Calu3 (cell line): ENCODE measurements around the gene FZD4. TPM values are rescaled to one million over a fixed set of nuclear protein-coding genes. Genes with fewer than 3 reads are reported as not detected.
"Not testable (repeated sequence)": the region's sequence is repeated elsewhere in the genome, so short reads cannot be mapped to it uniquely, and the experiment has no call there.

ENCODE experiments used
- Bru-seq: library from RNA; stranded (reverse); fragments of 400-500 nt; gene quantifications from one replicate; lab custom pipeline; 2021; lab: Mats Ljungman, UMichigan
- BruChase-seq, 2 experiments: library from RNA; stranded (reverse); fragments of 400-500 nt; gene quantifications; one replicate each; lab custom pipeline; 2021; lab: Mats Ljungman, UMichigan
- BruUV-seq: library from RNA; stranded (reverse); fragments of 400-500 nt; replicated peaks from 2 replicates; lab custom pipeline; 2021; lab: Mats Ljungman, UMichigan
- CTCF ChIA-PET: fragments of 300-600 bp; sonication (Branson Sonifier 250); formaldehyde crosslinking; loops from one replicate; lab custom pipeline; 2022; ENCODE audit warnings: antibody characterized with exemption; lab: Charles Lee
- DNase-seq: peaks from one replicate; pipeline ENCODE4 v3.0.0; 2022
- H3K27ac Mint-ChIP-seq: one replicate; pipeline ENCODE4 v1.8.0; 2022; ENCODE audit warnings: mixed read lengths; ENCODE audit not compliant: unreplicated experiment
- H3K27me3 Mint-ChIP-seq: one replicate; pipeline ENCODE4 v1.8.0; 2022; ENCODE audit warnings: mixed read lengths; ENCODE audit not compliant: unreplicated experiment
- H3K36me3 Mint-ChIP-seq: one replicate; pipeline ENCODE4 v1.8.0; 2022; ENCODE audit warnings: mild to moderate bottlenecking, moderate library complexity, mixed read lengths; ENCODE audit not compliant: insufficient read depth, unreplicated experiment
- H3K4me1 Mint-ChIP-seq: one replicate; pipeline ENCODE4 v1.8.0; 2022; ENCODE audit warnings: mild to moderate bottlenecking, low read depth, mixed read lengths; ENCODE audit not compliant: unreplicated experiment
- H3K4me3 Mint-ChIP-seq: one replicate; pipeline ENCODE4 v1.8.0; 2022; ENCODE audit warnings: mild to moderate bottlenecking, low read depth, moderate library complexity, mixed read lengths; ENCODE audit not compliant: unreplicated experiment
- H3K9me3 Mint-ChIP-seq: one replicate; pipeline ENCODE4 v1.8.0; 2022; ENCODE audit warnings: low read depth, mixed read lengths; ENCODE audit not compliant: unreplicated experiment
- CTCF ChIP-seq: fragments of 200-600 bp; IDR thresholded peaks from one replicate; pipeline ENCODE4 v1.8.0; 2022; ENCODE audit warnings: antibody characterized with exemption; ENCODE audit not compliant: unreplicated experiment
- intact Hi-C: fragments of 100-400 bp; cut with micrococcal nuclease; formaldehyde crosslinking; loops from one replicate; pipeline ENCODE4 v1.10.0; 2022; ENCODE audit not compliant: unreplicated experiment
- long read RNA-seq: library from polyadenylated mRNA; stranded (forward); transcript quantifications from one replicate; pipeline ENCODE4 v2.0.0, GENCODE V29; 2022
- total RNA-seq: library from RNA; stranded (reverse); gene quantifications from 2 replicates; pipeline ENCODE4 v1.2.3, GENCODE V29; 2022

The FZD4 gene
- total RNA-seq (2.5 and 2.7 TPM in 2 replicates), Bru-seq, nascent RNA (percentile 47 among the genes with signal in this experiment), BruChase-seq, experiment 1, labeled RNA remaining after a 6-hour chase (percentile 66 among the genes with signal in this experiment), BruChase-seq, experiment 2, labeled RNA remaining after a 2-hour chase (percentile 61 among the genes with signal in this experiment)
- long read RNA-seq, full-length matches to known transcripts: 2 of 4 reads
- long read RNA-seq, partial matches to known transcripts: 0 of 4 reads
- long read RNA-seq, other reads (novel, unspliced or antisense): 2 of 4 reads

- no peaks in the 10 kb centered on the region for H3K9me3 Mint-ChIP-seq
- no peak for TF ChIP-seq CTCF
- intact Hi-C loops: no loop called here
- no TSS peak for BruUV-seq
- peak within 1 kb of the TSS; percentile 78 for H3K27ac Mint-ChIP-seq
- peak; percentile 89 for DNase-seq
- H3K27me3 Mint-ChIP-seq: no peaks in the 10 kb centered on the region
- H3K36me3 Mint-ChIP-seq: peaks cover 23% of the 10 kb centered on the region
- peak within 1 kb of the TSS; percentile 85 for H3K4me3 Mint-ChIP-seq
- CTCF ChIA-PET: no interaction called here
- H3K4me1 Mint-ChIP-seq: peaks cover 14% of the 10 kb centered on the region
Measured at GRCh38 chr11:86955361-86956120, at the start of gene FZD4. Gene FZD4, minus strand, starts transcription at chr11:86955395. Its CDS starts 310 bp downstream, at chr11:86955085.

DNA sequence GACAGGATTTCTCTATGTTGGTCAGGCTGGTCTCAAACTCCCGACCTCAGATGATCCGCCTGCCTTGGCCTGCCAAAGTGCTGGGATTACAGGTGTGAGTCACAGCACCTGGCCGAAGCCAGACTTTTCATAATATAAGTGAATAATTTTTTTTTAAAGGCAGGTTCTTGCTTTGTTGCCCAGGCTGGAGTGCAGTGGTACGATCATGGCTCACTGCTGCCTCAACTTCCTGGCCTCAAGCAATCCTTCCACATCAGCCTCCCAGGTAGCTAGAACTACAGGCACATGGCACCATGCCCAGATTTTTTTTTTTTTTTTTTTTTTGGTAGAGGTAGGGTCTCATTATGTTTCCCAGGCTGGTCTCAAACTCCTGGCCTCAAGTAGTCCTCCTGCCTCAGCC is 49.1 kb upstream of the FZD4 start:
- DNase-seq, H3K27ac Mint-ChIP-seq, CTCF ChIA-PET, H3K9me3 Mint-ChIP-seq, BruUV-seq, H3K27me3 Mint-ChIP-seq, H3K4me3 Mint-ChIP-seq, intact Hi-C loops, H3K36me3 Mint-ChIP-seq: not testable (repeated sequence)
- peaks cover 14% of the 10 kb centered on the region for H3K4me1 Mint-ChIP-seq

- TF ChIP-seq CTCF: no peak
- intact Hi-C loops: no loop called here
- peaks cover 16% of the 10 kb centered on the region for H3K4me1 Mint-ChIP-seq
- H3K27ac Mint-ChIP-seq: no peak overlapping the region
- no peak overlapping the region for H3K4me3 Mint-ChIP-seq
- H3K27me3 Mint-ChIP-seq: no peaks in the 10 kb centered on the region
- BruUV-seq: no TSS peak
- CTCF ChIA-PET: no interaction called here
- no peak for DNase-seq
- H3K9me3 Mint-ChIP-seq: no peaks in the 10 kb centered on the region
- no peaks in the 10 kb centered on the region for H3K36me3 Mint-ChIP-seq
Measured at GRCh38 chr11:87002918-87003317, 47.7 kb upstream of the FZD4 start.

DNA sequence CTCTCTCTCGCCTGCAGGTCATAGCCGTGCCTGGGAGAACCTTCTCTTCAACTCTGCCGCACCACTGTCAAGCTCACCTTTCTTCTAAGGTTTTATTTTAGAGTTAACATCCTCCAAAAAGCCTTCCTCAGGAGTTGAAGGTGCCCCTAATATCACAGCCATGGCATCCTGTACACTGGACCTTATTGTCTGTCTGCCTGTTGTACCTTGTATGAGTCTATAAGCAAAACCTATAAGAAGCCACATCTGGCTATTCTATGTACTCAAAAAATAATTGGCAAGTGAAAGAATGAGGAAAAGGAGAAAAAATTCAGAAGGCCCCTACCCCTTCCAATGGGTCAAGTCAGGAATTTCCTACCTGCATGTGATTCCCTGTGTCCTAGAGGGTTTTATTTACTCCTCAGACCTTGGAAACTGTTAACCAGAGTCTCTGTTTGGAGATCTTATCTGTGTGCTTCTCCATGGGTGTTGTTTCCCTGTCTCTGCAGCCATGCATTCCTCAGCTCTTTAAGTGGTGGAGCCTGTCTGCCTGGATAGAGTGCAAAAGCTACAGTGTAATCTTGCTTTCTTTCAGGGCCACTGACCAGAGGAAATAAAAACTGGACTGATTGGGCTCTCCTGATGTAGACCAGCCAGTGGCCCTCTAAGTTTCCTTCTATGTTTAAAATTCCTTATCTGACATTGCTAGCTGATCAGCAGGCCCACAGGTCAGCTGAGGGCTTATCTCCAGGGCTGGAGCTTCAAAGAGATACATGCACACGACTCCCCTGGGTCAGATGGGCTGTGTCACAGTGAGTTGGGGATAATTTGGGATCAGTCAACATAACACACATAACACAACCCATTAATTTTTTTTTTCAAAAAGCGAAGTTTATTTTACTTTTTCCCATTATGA is 44.9 kb upstream of the FZD4 start:
- H3K27me3 Mint-ChIP-seq: no peaks in the 10 kb centered on the region
- peak; percentile 40 for DNase-seq
- BruUV-seq: no TSS peak
- H3K36me3 Mint-ChIP-seq: no peaks in the 10 kb centered on the region
- H3K4me3 Mint-ChIP-seq: no peak overlapping the region
- H3K27ac Mint-ChIP-seq: no peak overlapping the region
- no peaks in the 10 kb centered on the region for H3K9me3 Mint-ChIP-seq
- peaks cover 16% of the 10 kb centered on the region for H3K4me1 Mint-ChIP-seq
- CTCF ChIA-PET: interaction anchor here (0.7 kb wide), 1 partner anchor 522 kb away, joined by 3 read pairs; no protein-coding TSS in a partner anchor
- TF ChIP-seq CTCF: no peak
- intact Hi-C loops: loop anchor here (10.0 kb wide), 1 partner anchor 95 kb away; no protein-coding TSS in a partner anchor
